Bronchial epithelial cell (primary cell): ENCODE measurements around the gene ZNF598. TPM values are rescaled to one million over a fixed set of nuclear protein-coding genes. Genes with fewer than 3 reads are reported as not detected.
"Not testable (repeated sequence)": the region's sequence is repeated elsewhere in the genome, so short reads cannot be mapped to it uniquely, and the experiment has no call there.

ENCODE experiments used
- DNase-seq: peaks from one replicate; pipeline ENCODE4 v3.0.0-alpha.2; 2010; ENCODE audit warnings: low read depth
- FAIRE-seq: peaks from 2 replicates; lab custom pipeline; 2011; peaks lifted over from hg19 to GRCh38; lab: Jason Lieb, UNC
- H3K27me3 ChIP-seq: 2 replicates; pipeline ENCODE4 v1.5.1; 2011; ENCODE audit warnings: low read length; ENCODE audit not compliant: control insufficient read depth, insufficient read depth
- H3K36me3 ChIP-seq: 2 replicates; pipeline ENCODE4 v1.5.1; 2011; ENCODE audit warnings: low read length; ENCODE audit not compliant: control insufficient read depth, insufficient read depth
- H3K4me3 ChIP-seq: 2 replicates; pipeline ENCODE4 v1.5.1; 2011; ENCODE audit warnings: mild to moderate bottlenecking, low read depth, low read length, control low read depth
- CTCF ChIP-seq: IDR thresholded peaks from 2 replicates; pipeline ENCODE4 v1.5.1; 2011; ENCODE audit warnings: mild to moderate bottlenecking, moderate library complexity, low read length, control low read depth, inconsistent platforms; ENCODE audit not compliant: insufficient read depth, severe bottlenecking
- total RNA-seq: library from RNA; depleted of rRNA; stranded (reverse); fragments of >200 nt; gene quantifications from 2 replicates; pipeline ENCODE4 v1.2.1, GENCODE V29; 2014

The ZNF598 gene
- total RNA-seq, 1 donor from 2014 or later, result 26.3 TPM

GRCh38 chr16:2034696-2035430, 25.2 kb upstream of the ZNF598 start:
- DNase-seq (no peak), FAIRE-seq (no peak)
- no peak for TF ChIP-seq CTCF
- Histone ChIP-seq H3K36me3 (peaks cover 2% of the 10 kb centered on the region), H3K27me3 (no peaks in the 10 kb centered on the region), H3K4me3 (no peak overlapping the region)

GRCh38 chr16:2033909-2034695, 24.5 kb upstream of the ZNF598 start:
- H3K36me3 ChIP-seq, H3K4me3 ChIP-seq, H3K27me3 ChIP-seq, DNase-seq, FAIRE-seq: not testable (repeated sequence)

- Histone ChIP-seq H3K36me3 (peaks cover 2% of the 10 kb centered on the region), H3K4me3 (no peak overlapping the region), H3K27me3 (no peaks in the 10 kb centered on the region)
- no peak for TF ChIP-seq CTCF
- FAIRE-seq, result no peak
- no peak for DNase-seq
Observed at GRCh38 chr16:2033057-2033908, 23.7 kb upstream of the ZNF598 start.

- no peaks in the 10 kb centered on the region for H3K27me3 ChIP-seq
- no peak for FAIRE-seq
- TF ChIP-seq CTCF, result no peak
- no peak overlapping the region for H3K4me3 ChIP-seq
- DNase-seq, result no peak
- H3K36me3 ChIP-seq, result peaks cover 2% of the 10 kb centered on the region
Observed at GRCh38 chr16:2032285-2033056, 22.9 kb upstream of the ZNF598 start.

GRCh38 chr16:2031081-2031577, 21.5 kb upstream of the ZNF598 start:
- TF ChIP-seq CTCF, result no peak
- H3K36me3 ChIP-seq, result no peaks in the 10 kb centered on the region
- H3K4me3 ChIP-seq, result no peak overlapping the region

More at GRCh38 chr16:2031081-2031577, 21.5 kb upstream of the ZNF598 start:
- FAIRE-seq (no peak), DNase-seq (no peak)
- no peaks in the 10 kb centered on the region for H3K27me3 ChIP-seq
